Type B pancreatic cell (in vitro differentiated cells): ENCODE measurements around the gene PYGM. TPM values are rescaled to one million over a fixed set of nuclear protein-coding genes. Genes with fewer than 3 reads are reported as not detected.

Experiments used
- DNase-seq: peaks from one replicate; pipeline ENCODE4 v3.0.0; 2021; ENCODE audit warnings: mixed read lengths; ENCODE audit not compliant: unreplicated experiment; ENCODE audit errors: extremely low spot score
- H3K27ac Mint-ChIP-seq: 2 replicates; pipeline ENCODE4 v1.8.0; 2021; ENCODE audit warnings: mild to moderate bottlenecking, mixed read lengths
- H3K27me3 Mint-ChIP-seq: 2 replicates; pipeline ENCODE4 v1.8.0; 2021; ENCODE audit warnings: mixed read lengths
- H3K36me3 Mint-ChIP-seq: 2 replicates; pipeline ENCODE4 v1.8.0; 2021; ENCODE audit warnings: mixed read lengths
- H3K4me1 Mint-ChIP-seq: one replicate; pipeline ENCODE4 v1.8.0; 2021; ENCODE audit warnings: mixed read lengths; ENCODE audit not compliant: unreplicated experiment
- H3K4me3 Mint-ChIP-seq: 2 replicates; pipeline ENCODE4 v1.8.0; 2021; ENCODE audit warnings: mild to moderate bottlenecking, mixed read lengths
- H3K9me3 Mint-ChIP-seq: 2 replicates; pipeline ENCODE4 v1.8.0; 2021; ENCODE audit warnings: mixed read lengths
- total RNA-seq: library from RNA; stranded (reverse); gene quantifications from 2 replicates; pipeline ENCODE4 v1.2.1, GENCODE V29; 2021; ENCODE audit warnings: low replicate concordance
- TF ChIP-seq, protein P1 (sequence below): fragments of 200-600 bp; sonication (generic); conservative IDR thresholded peaks from 2 replicates; pipeline ENCODE4 v1.5.0; 2021; ENCODE audit warnings: antibody characterized with exemption, mild to moderate bottlenecking

PYGM gene
- total RNA-seq, 1 donor from 2014 or later: 239 TPM

DNA sequence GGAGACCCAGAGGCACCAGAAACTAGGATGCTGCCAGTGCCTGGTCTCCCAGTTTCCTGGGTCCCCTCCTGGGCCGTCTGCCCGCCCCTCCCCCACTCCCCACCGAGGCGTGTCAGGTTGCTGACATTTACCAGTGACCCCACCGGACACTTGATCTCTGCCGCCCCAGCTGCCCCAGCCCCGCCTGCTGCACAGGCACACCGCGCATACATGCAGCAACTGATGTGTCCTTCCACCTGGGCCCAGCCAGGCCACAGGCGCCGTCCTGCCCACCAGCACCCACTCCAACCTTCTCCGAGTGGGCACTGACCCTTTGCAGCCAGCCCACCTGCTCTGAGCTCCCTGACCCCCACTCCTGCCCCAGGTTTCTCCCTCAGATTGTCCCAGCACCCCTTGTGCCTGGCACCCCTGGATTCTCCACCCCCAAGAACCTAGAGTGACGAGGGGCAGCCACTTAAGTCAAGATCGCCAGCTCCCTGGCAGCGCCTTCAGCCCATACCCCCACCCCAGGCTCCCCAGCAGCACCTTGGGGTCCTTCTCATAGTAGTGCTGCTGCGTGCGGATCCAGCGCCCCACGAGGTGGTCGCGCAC is 548 bp downstream of the PYGM start:
- TF ChIP-seq, protein P1, sequence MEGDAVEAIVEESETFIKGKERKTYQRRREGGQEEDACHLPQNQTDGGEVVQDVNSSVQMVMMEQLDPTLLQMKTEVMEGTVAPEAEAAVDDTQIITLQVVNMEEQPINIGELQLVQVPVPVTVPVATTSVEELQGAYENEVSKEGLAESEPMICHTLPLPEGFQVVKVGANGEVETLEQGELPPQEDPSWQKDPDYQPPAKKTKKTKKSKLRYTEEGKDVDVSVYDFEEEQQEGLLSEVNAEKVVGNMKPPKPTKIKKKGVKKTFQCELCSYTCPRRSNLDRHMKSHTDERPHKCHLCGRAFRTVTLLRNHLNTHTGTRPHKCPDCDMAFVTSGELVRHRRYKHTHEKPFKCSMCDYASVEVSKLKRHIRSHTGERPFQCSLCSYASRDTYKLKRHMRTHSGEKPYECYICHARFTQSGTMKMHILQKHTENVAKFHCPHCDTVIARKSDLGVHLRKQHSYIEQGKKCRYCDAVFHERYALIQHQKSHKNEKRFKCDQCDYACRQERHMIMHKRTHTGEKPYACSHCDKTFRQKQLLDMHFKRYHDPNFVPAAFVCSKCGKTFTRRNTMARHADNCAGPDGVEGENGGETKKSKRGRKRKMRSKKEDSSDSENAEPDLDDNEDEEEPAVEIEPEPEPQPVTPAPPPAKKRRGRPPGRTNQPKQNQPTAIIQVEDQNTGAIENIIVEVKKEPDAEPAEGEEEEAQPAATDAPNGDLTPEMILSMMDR: no peak
- Mint-ChIP-seq H3K4me1 (peaks cover 39% of the 10 kb centered on the region), H3K4me3 (peak overlapping the region; percentile 83), H3K27ac (peak overlapping the region; percentile 87), H3K27me3 (no peaks in the 10 kb centered on the region), H3K36me3 (peaks cover 7% of the 10 kb centered on the region), H3K9me3 (no peaks in the 10 kb centered on the region)
- no peak for DNase-seq

- H3K9me3 Mint-ChIP-seq: no peaks in the 10 kb centered on the region
- DNase-seq: no peak
- no peak overlapping the region for H3K27ac Mint-ChIP-seq
- TF ChIP-seq, protein P1: no peak
- no peaks in the 10 kb centered on the region for H3K27me3 Mint-ChIP-seq
- peaks cover 4% of the 10 kb centered on the region for H3K36me3 Mint-ChIP-seq
- H3K4me3 Mint-ChIP-seq: no peak overlapping the region
- peaks cover 32% of the 10 kb centered on the region for H3K4me1 Mint-ChIP-seq
These were observed 1.3 kb downstream of the PYGM start for GRCh38 chr11:64758330-64759079.

GRCh38 chr11:64757549-64758329 is 2.0 kb downstream of the PYGM start:
- no peak overlapping the region for H3K27ac Mint-ChIP-seq
- no peak for DNase-seq

DNA sequence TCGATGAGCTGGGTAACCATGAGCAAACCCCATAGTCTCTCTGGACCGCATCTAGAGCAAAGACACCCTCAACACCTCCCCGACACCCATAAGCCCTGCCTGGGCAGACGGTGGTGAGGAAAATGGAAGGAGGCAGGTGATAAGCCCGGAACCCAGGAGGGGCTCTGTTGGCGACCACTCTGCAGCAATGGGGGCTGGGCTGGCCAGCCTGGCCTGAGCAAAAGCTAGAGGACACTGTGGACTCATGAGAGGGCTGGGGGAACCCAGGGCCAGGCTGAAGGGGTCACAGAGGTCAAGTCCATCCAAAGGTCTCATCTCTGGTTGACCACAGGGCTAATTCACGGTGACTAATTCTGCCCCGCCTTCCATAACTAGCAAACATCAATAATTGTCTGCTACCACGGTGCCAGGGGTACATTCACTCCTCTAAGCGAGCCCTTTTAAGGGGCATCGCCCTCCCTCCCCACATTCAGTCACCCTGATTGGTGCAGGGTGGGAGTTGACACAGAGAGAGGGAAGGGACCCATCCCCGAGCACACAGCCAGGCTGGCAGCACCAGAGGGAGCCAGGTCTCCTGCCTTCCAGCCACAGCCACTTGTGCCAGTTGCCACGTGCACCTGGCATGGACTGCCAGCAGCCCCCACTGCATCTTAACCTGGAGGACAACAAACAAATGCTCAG is 4.0 kb downstream of the PYGM start:
- no peak overlapping the region for H3K4me3 Mint-ChIP-seq
- no peaks in the 10 kb centered on the region for H3K36me3 Mint-ChIP-seq
- H3K9me3 Mint-ChIP-seq: no peaks in the 10 kb centered on the region
- H3K4me1 Mint-ChIP-seq: peaks cover 18% of the 10 kb centered on the region
- TF ChIP-seq, protein P1: no peak
- H3K27me3 Mint-ChIP-seq: no peaks in the 10 kb centered on the region
- DNase-seq: no peak
- H3K27ac Mint-ChIP-seq: peak overlapping the region; percentile 16

More at GRCh38 chr11:64757549-64758329, 2.0 kb downstream of the PYGM start:
- H3K4me3 Mint-ChIP-seq: no peak overlapping the region
- no peaks in the 10 kb centered on the region for H3K27me3 Mint-ChIP-seq
- no peaks in the 10 kb centered on the region for H3K36me3 Mint-ChIP-seq
- TF ChIP-seq, protein P1: no peak
- peaks cover 27% of the 10 kb centered on the region for H3K4me1 Mint-ChIP-seq
- no peaks in the 10 kb centered on the region for H3K9me3 Mint-ChIP-seq

DNA sequence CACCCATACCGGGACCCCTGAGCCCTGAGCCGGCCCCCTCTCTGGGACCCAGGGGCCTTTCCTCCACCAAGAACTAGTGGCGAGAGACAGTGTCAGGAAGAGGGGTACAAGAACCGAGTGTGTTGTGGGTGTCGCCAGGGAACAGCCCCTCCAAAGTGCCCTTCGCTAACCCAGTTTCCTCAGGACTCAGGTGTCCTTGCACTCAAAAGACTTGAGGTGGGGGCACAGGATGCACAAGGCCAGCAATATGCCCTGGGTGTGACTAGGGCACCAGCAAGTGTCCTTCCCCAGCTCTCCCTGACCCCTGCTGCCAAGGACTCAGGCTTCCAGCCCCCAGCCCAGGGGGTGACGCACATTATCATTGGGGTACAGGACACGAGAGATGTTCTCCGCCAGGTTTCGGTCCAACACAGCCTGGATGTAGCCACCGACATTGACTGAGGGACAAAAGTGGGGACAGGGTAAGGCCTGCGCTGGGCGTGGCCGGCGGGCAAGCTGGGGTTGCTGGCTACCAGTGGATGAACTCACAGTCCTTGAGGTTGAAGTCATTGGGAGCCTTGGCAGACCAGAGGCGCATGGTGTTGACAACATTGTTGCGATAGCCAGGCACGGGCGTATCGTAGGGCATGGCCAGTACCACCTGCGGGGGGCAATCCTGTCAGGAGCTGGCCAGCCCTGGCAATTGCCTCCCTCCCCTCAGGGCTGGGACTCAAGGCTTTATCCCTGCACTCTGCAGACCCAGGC is 4.7 kb downstream of the PYGM start:
- peak overlapping the region; percentile 16 for H3K27ac Mint-ChIP-seq
- H3K27me3 Mint-ChIP-seq: no peaks in the 10 kb centered on the region
- no peaks in the 10 kb centered on the region for H3K36me3 Mint-ChIP-seq
- TF ChIP-seq, protein P1: no peak
- peaks cover 13% of the 10 kb centered on the region for H3K4me1 Mint-ChIP-seq
- no peak for DNase-seq
- H3K4me3 Mint-ChIP-seq: no peak overlapping the region
- no peaks in the 10 kb centered on the region for H3K9me3 Mint-ChIP-seq
